K562 (cell line): ENCODE results near the gene TRMT1. TPM values are rescaled to one million over a fixed set of nuclear protein-coding genes. Genes with fewer than 3 reads are reported as not detected.

Experiments
- ARID4B ChIP-seq: sonication (generic); formaldehyde crosslinking; IDR thresholded peaks from 2 replicates; pipeline ENCODE4 v1.8.0; 2022; ENCODE audit warnings: mild to moderate bottlenecking, missing genetic modification reagents
- ATF7 ChIP-seq: fragments of 450-650 bp; IDR thresholded peaks from 2 replicates; pipeline ENCODE4 v1.7.1; 2014; ENCODE audit warnings: mild to moderate bottlenecking, moderate library complexity
- CBX1 ChIP-seq: sonication (generic); IDR thresholded peaks from 2 replicates; pipeline ENCODE4 v1.6.1; 2016; ENCODE audit warnings: antibody characterized with exemption, low read depth, mild to moderate bottlenecking
- FOSL1 ChIP-seq: fragments of 200-800 bp; sonication (Bioruptor generic); conservative IDR thresholded peaks from 2 replicates; pipeline ENCODE4 v1.6.1; 2016; ENCODE audit warnings: missing genetic modification characterization, missing compliant biosample characterization
- FOXJ3 ChIP-seq: sonication (generic); formaldehyde crosslinking; IDR thresholded peaks from 2 replicates; pipeline ENCODE4 v1.4.0; 2020; ENCODE audit warnings: mild to moderate bottlenecking, missing genetic modification reagents
- ILK ChIP-seq: fragments of 450-650 bp; IDR thresholded peaks from 2 replicates; pipeline ENCODE4 v1.6.1; 2016; ENCODE audit warnings: missing genetic modification characterization, low read depth, mild to moderate bottlenecking, missing compliant biosample characterization, moderate library complexity, borderline replicate concordance
- JUND ChIP-seq, 2 experiments: IDR thresholded peaks; 2 replicates in 1 of 2; 3 replicates in 1 of 2; pipeline ENCODE4 v1.6.1; 2011; ENCODE audit warnings: borderline replicate concordance in 2 of 2, low read depth in 2 of 2, low read length in 2 of 2, improper control_type of control experiment in 1 of 2, missing biosample characterization in 1 of 2, missing genetic modification characterization in 1 of 2, missing genetic modification reagents in 1 of 2
- KDM5B ChIP-seq: fragments of 200-600 bp; sonication (generic); IDR thresholded peaks from 2 replicates; pipeline ENCODE4 v1.6.1; 2012; ENCODE audit warnings: low read depth, mild to moderate bottlenecking, moderate library complexity, low read length, control low read depth, inconsistent platforms; ENCODE audit not compliant: insufficient replicate concordance
- MAFK ChIP-seq: IDR thresholded peaks from 2 replicates; pipeline ENCODE4 v1.6.1; 2011; ENCODE audit warnings: low read length, improper control_type of control experiment
- NFIC ChIP-seq: fragments of 450-650 bp; IDR thresholded peaks from 2 replicates; pipeline ENCODE4 v1.6.1; 2017; ENCODE audit warnings: mild to moderate bottlenecking, inconsistent platforms
- NFIX ChIP-seq: fragments of 250-450 bp; sonication (Bioruptor Pico); IDR thresholded peaks from 2 replicates; pipeline ENCODE4 v1.4.0; 2020; ENCODE audit warnings: low read depth, mild to moderate bottlenecking, moderate library complexity
- NR2C2 ChIP-seq, 2 experiments: fragments of 200-800 bp in 1 of 2; sonication (Bioruptor generic) in 1 of 2; sonication (generic) in 1 of 2; formaldehyde crosslinking in 1 of 2; IDR thresholded peaks; 2 replicates each; pipeline versions ENCODE4 v1.6.1 to v1.8.0; 2016 to 2022; ENCODE audit warnings: mild to moderate bottlenecking in 1 of 2, missing compliant biosample characterization in 1 of 2, missing genetic modification characterization in 1 of 2, missing genetic modification reagents in 1 of 2
- NRF1 ChIP-seq, 2 experiments: fragments of 450-650 bp; IDR thresholded peaks in 1 of 2; conservative IDR thresholded peaks in 1 of 2; 2 replicates each; pipeline ENCODE4 v1.6.1; 2014; ENCODE audit warnings: mild to moderate bottlenecking in 2 of 2
- THRAP3 ChIP-seq: fragments of 450-650 bp; IDR thresholded peaks from 2 replicates; pipeline ENCODE4 v1.6.1; 2016; ENCODE audit warnings: mild to moderate bottlenecking, inconsistent platforms, borderline replicate concordance
- TRIM28 ChIP-seq: fragments of 450-650 bp; IDR thresholded peaks from 2 replicates; pipeline ENCODE4 v1.6.1; 2017
- ZC3H4 ChIP-seq: sonication (generic); formaldehyde crosslinking; IDR thresholded peaks from 2 replicates; pipeline ENCODE4 v1.9.0; 2021; ENCODE audit warnings: missing genetic modification reagents, borderline replicate concordance
- ZNF165 ChIP-seq: fragments of 250-450 bp; sonication (Bioruptor Pico); IDR thresholded peaks from 2 replicates; pipeline ENCODE4 v1.4.0; 2020; ENCODE audit warnings: borderline replicate concordance
- ZNF324 ChIP-seq: fragments of 250-450 bp; sonication (Bioruptor Pico); IDR thresholded peaks from 2 replicates; pipeline ENCODE4 v1.4.0; 2020; ENCODE audit warnings: mild to moderate bottlenecking
- ZNF696 ChIP-seq: fragments of 250-450 bp; sonication (Bioruptor Pico); conservative IDR thresholded peaks from 2 replicates; pipeline ENCODE4 v1.4.0; 2020; ENCODE audit warnings: mild to moderate bottlenecking, moderate library complexity
- polyA plus RNA-seq, 8 experiments: library from polyadenylated mRNA; depleted of rRNA in 4 of 8; stranded (reverse) in 5 of 8; unstranded in 3 of 8; fragments of >200 nt; fragmentation: Nextera tagmentation in 2 of 8; fragmentation: Illumina TruSeq in 1 of 8; extraction: Ambion mirVana in 2 of 8; extraction: Trizol in 1 of 8; gene quantifications; 2 replicates each; pipeline versions ENCODE4 v1.2.1 to v1.2.3, GENCODE V29; 2011 to 2014; ENCODE audit warnings: inconsistent platforms in 1 of 8, missing spikeins in 1 of 8
- total RNA-seq, 7 experiments: library from RNA; depleted of rRNA in 6 of 7; stranded (reverse); fragments of >200 nt in 6 of 7; fragmentation: Illumina TruSeq in 2 of 7; extraction: Trizol in 2 of 7; gene quantifications; 2 replicates each; pipeline versions ENCODE4 v1.2.1 to v1.2.3, GENCODE V29; 2011 to 2021; ENCODE audit warnings: low replicate concordance in 1 of 7
- TF ChIP-seq, protein P1 (sequence below): IDR thresholded peaks from 2 replicates; pipeline ENCODE4 v1.6.1; 2014; ENCODE audit warnings: antibody characterized with exemption

Gene TRMT1
- total and polyA plus RNA-seq, 9 of the 15 experiments (the other 6 are each of a cell fraction or from before 2014, with no cell fraction given), result 5.8 to 158 (median 54.3) TPM

GRCh38 chr19:13146763-13147563, 30.4 kb upstream of the TRMT1 start (continued):
- TF ChIP-seq ZNF324 (CRISPR knock-in tag) (no peak), ZNF696 (CRISPR knock-in tag) (no peak), ZNF165 (CRISPR knock-in tag) (no peak), ZC3H4 (no peak), NFIX (CRISPR knock-in tag) (0 out of 2 replicates have a peak, but pooled peaks have one; percentile 26), ARID4B (CRISPR knock-in tag) (no peak), FOXJ3 (no peak), CBX1 (peak; percentile 34), ATF7 (peak; percentile 29; the same call in 1 of the 2 replicates), MAFK (no peak), NR2C2 (CRISPR knock-in tag; IDR thresholded peaks at IDR 0.05) (no peak), NR2C2 (tag; IDR thresholded peaks at IDR 0.05) (peak; percentile 40; the same call in 1 of the 2 replicates), NRF1 (conservative IDR thresholded peaks at IDR 0.05 in 1 of 2, IDR thresholded peaks at IDR 0.05 in 1 of 2) (0 out of 4 replicates have a peak, but pooled peaks of 1 of the 2 experiments have one; percentile 9), KDM5B (no peak), ILK (tag) (no peak), TRIM28 (peak; percentile 41; the same call in 1 of the 2 replicates), FOSL1 (tag) (peak; percentile 55), JUND (IDR thresholded peaks at IDR 0.05; ENCODE audit: borderline replicate concordance, low read depth, low read length) (peak; percentile 34; the same call in 1 of the 2 replicates), JUND (tag; IDR thresholded peaks at IDR 0.05; ENCODE audit: borderline replicate concordance, low read depth, low read length) (no peak), NFIC (peak; percentile 97), THRAP3 (no peak)
- TF ChIP-seq, protein P1, sequence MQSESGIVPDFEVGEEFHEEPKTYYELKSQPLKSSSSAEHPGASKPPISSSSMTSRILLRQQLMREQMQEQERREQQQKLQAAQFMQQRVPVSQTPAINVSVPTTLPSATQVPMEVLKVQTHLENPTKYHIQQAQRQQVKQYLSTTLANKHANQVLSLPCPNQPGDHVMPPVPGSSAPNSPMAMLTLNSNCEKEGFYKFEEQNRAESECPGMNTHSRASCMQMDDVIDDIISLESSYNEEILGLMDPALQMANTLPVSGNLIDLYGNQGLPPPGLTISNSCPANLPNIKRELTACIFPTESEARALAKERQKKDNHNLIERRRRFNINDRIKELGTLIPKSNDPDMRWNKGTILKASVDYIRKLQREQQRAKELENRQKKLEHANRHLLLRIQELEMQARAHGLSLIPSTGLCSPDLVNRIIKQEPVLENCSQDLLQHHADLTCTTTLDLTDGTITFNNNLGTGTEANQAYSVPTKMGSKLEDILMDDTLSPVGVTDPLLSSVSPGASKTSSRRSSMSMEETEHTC, result no peak
